ENCODE results near the gene PHF23.
"Not testable (repeated sequence)": the region's sequence is repeated elsewhere in the genome, so short reads cannot be mapped to it uniquely, and the experiment has no call there.

The PHF23 gene

GRCh38 chr17:7251661-7252175, 12.5 kb upstream of the PHF23 start, which contains the start of gene CTDNEP1:
TSS of gene CTDNEP1 (minus strand) at chr17:7251734. CDS start at chr17:7251296, 438 bp downstream.
- DNase-seq (ENCODE audit: insufficient read length, low spot score) (peak; percentile 94), FAIRE-seq (peak; percentile 84)
- TF ChIP-seq POLR2A (IDR thresholded peaks at IDR 0.05; ENCODE audit: low read depth, low read length) = peak; percentile 46; the same call in 1 of the 2 replicates

DNA sequence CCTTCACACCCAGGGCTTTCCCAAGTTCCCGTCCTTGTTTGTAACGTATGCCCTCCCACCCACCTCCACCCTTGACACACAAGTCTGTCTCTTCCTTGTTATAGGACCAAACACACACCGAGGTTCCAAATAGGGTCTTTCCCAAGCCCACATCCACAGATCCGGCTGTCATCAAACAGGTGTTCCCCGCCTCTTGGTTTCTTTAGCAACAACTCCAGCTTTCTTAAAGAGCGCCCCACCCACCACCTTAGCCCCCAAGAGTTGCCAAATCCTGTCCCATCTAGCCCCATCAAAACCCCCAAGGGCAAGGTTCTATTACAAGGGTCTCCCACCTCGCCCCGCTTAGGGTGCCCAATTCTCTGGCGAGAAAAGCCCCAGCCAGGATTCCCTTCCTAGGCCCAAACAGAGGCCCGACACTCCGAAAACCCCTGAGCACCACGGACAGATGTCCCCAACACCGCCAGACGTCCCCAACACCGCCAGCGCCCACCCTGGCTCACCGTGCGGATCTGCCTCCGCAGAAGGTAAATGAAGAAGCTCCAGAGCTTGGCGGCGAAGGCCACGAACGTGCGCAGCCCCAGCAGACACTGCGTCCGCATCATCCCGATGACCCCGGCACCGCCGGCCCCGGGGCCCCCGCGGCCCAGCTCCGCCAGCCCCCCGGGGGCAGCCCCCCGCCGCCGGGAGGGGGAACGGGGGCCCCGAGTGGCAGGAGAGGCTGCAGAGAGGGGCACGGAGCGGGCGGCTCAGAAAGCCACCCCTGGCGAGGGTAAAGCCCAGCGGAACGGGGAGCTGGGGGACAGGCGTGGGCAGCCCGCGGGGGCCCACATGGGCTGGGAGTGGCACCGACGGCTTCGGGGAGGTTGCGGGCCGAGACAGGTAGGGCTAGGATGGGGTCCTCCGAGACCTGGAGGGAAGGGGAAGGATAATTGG, 11.7 kb upstream of the PHF23 start:
- TF ChIP-seq POLR2A (IDR thresholded peaks at IDR 0.05; ENCODE audit: low read depth, low read length) = no peak
- no peak for FAIRE-seq
- DNase-seq (ENCODE audit: insufficient read length, low spot score) = no peak

GRCh38 chr17:7249830-7250229, 10.6 kb upstream of the PHF23 start:
- FAIRE-seq = no peak
- DNase-seq (ENCODE audit: insufficient read length, low spot score) = no peak
- no peak for TF ChIP-seq POLR2A (IDR thresholded peaks at IDR 0.05; ENCODE audit: low read depth, low read length)

GRCh38 chr17:7249214-7249613, 10.0 kb upstream of the PHF23 start:
- FAIRE-seq (no peak), DNase-seq (ENCODE audit: insufficient read length, low spot score) (no peak)
- TF ChIP-seq POLR2A (IDR thresholded peaks at IDR 0.05; ENCODE audit: low read depth, low read length) = no peak

- DNase-seq (ENCODE audit: insufficient read length, low spot score) (no peak), FAIRE-seq (no peak)
- TF ChIP-seq POLR2A (IDR thresholded peaks at IDR 0.05; ENCODE audit: low read depth, low read length) = no peak
These were observed 9.5 kb upstream of the PHF23 start for GRCh38 chr17:7248796-7249195.

DNA sequence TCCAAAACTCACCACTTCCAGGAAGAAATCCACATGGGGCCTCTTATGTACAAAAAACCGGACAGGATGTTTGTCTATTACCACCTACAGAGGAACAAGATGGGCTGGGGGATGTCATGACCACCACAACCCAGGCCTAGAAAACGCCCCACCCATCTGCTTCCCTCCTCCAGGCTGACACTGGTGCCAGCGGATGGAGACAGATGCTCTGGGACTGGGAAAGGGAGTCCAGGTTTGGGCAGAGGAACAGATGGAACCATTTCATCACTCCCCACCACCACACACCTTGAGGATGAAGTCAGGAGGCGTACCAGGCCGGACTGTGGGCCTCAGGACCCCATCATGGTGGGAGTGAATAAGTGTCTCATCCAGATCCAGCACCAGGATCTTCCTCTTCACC, 7.5 kb upstream of the PHF23 start:
- no peak for TF ChIP-seq POLR2A (IDR thresholded peaks at IDR 0.05; ENCODE audit: low read depth, low read length)
- no peak for DNase-seq (ENCODE audit: insufficient read length, low spot score)
- FAIRE-seq = no peak

DNA sequence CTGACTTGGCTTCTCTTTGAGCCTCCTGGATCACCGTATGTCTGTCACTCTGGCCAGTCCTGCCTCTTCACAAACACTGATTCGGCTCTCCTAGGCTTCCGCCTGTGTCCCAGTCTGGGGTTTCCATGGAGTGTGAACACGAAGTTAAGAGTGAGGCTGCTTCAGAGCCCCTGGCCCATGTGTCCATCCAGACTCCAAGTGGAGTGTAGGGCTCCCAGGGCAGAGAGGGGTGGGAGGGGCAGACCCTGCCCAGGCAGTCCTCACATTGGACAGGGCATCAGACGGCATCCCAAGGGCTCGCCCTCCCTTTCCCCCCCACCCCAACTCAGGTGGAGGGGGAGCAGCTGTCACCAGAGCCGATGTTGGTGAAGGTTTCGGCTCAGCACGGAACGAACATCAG, 4.6 kb upstream of the PHF23 start:
- DNase-seq (ENCODE audit: insufficient read length, low spot score); FAIRE-seq: not testable (repeated sequence)

DNA sequence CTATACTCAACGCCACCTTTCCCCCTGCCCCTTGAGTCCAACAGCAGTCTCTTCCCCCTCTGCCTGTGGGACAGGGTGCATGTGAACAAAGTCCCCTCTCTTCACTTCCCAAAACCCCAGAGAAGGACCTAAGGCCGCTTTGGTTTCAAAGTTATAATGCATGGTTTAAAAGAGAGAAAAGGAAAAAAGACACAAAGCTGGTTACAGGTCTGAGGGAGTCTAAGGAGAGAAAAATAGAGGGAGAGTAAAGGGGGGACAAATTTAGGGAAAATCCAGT, 4.1 kb upstream of the PHF23 start:
- TF ChIP-seq POLR2A (IDR thresholded peaks at IDR 0.05; ENCODE audit: low read depth, low read length) = no peak
- no peak for FAIRE-seq

DNA sequence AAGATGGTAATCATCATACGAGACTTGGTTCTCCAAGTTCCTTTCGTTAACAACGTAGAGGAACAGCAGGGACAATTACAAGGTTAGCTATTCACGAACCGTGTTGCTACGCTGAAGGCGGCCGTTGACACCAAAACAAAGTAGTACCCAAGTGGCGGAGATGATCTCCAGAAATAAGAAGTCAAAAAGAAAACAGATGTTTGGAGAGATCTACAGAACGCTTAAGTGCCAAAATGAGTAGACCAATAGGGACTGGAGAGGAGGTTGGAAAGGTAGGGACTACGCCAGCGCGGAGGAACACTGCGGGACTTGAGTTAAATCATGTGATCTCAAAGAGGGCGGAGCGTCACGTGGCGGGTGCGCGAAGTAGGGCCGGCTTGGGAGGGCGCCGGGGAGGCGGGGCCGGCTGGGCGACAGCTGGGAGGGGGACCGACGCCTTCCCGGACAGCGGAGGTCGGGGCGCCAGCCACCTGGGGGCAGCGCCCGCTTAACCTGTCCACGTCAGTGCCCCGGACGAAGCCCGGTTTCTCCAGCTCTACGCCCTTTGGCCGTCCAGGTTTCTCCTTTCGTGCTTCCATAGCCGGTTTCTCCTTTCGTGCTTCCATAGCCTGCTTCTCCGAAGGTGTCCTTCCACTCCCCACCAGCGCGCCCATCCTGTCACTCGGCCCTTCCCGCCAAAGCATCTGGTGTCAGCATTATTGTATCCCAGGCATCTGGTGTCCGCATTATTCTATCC, 3.6 kb upstream of the PHF23 start:
- FAIRE-seq = no peak
- peak; percentile 29; the same call in 1 of the 2 replicates for TF ChIP-seq POLR2A (IDR thresholded peaks at IDR 0.05; ENCODE audit: low read depth, low read length)

More for the DNA sequence above, 4.1 kb upstream of the PHF23 start:
- no peak for DNase-seq (ENCODE audit: insufficient read length, low spot score)

GRCh38 chr17:7241783-7242716, 2.8 kb upstream of the PHF23 start, which contains the start of gene GABARAP:
TSS of gene GABARAP (minus strand) at chr17:7242449. CDS start at chr17:7242330, 119 bp downstream.
- FAIRE-seq = no peak
- DNase-seq (ENCODE audit: insufficient read length, low spot score) = no peak
- TF ChIP-seq POLR2A (IDR thresholded peaks at IDR 0.05; ENCODE audit: low read depth, low read length) = peak; percentile 37; the same call in 1 of the 2 replicates

More for the DNA sequence above, 3.6 kb upstream of the PHF23 start:
- DNase-seq (ENCODE audit: insufficient read length, low spot score) = peak; percentile 72

- TF ChIP-seq POLR2A (IDR thresholded peaks at IDR 0.05; ENCODE audit: low read depth, low read length) = no peak
- FAIRE-seq = no peak
- DNase-seq (ENCODE audit: insufficient read length, low spot score) = no peak
These were observed 2.0 kb upstream of the PHF23 start for GRCh38 chr17:7241090-7241733.

GRCh38 chr17:7240375-7240774, 1.1 kb upstream of the PHF23 start:
- no peak for TF ChIP-seq POLR2A (IDR thresholded peaks at IDR 0.05; ENCODE audit: low read depth, low read length)
- FAIRE-seq = no peak
- DNase-seq (ENCODE audit: insufficient read length, low spot score) = no peak
